Esophagus squamous epithelium (tissue), 5 donors: Measurements from ENCODE around the gene OR2T3. TPM values are rescaled to one million over a fixed set of nuclear protein-coding genes. Genes with fewer than 3 reads are reported as not detected.
"Not testable (repeated sequence)": the region's sequence is repeated elsewhere in the genome, so short reads cannot be mapped to it uniquely, and the experiment has no call there.

Experiments used
- DNase-seq: peaks from one replicate; lab custom pipeline; 2025; lab: John Stamatoyannopoulos, UW
- H3K27ac ChIP-seq, 4 donors: fragments of 200-600 bp; sonication (generic); one replicate each; pipeline ENCODE4 v1.5.1; 2016 to 2019; ENCODE audit warnings: mild to moderate bottlenecking in 1 of 4
- H3K27me3 ChIP-seq, 4 donors: fragments of 200-600 bp; sonication (generic); 1 replicate in 3 of 4; 2 replicates in 1 of 4; pipeline versions ENCODE4 v1.5.1 to v1.6.0; 2017 to 2021; ENCODE audit warnings: antibody characterized with exemption in 1 of 4
- H3K36me3 ChIP-seq, 3 donors: fragments of 200-600 bp; sonication (generic); one replicate each; pipeline ENCODE4 v1.5.1; 2016 to 2019
- H3K4me1 ChIP-seq, 3 donors: fragments of 200-600 bp; sonication (generic); one replicate each; pipeline ENCODE4 v1.5.1; 2017 to 2019
- H3K4me3 ChIP-seq, 4 donors: fragments of 200-600 bp; sonication (generic); 1 replicate in 3 of 4; 2 replicates in 1 of 4; pipeline ENCODE4 v1.5.1; 2016 to 2019; ENCODE audit warnings: mild to moderate bottlenecking in 2 of 4, moderate library complexity in 1 of 4
- H3K9me3 ChIP-seq, 3 donors: fragments of 200-600 bp; sonication (generic); one replicate each; pipeline ENCODE4 v1.5.1; 2016 to 2019
- POLR2A ChIP-seq, 4 donors: fragments of 450-650 bp; IDR thresholded peaks; one replicate each; pipeline ENCODE4 v1.6.1; 2017; ENCODE audit warnings: antibody characterized with exemption in 4 of 4, mild to moderate bottlenecking in 4 of 4, moderate library complexity in 3 of 4
- WGBS, 2 donors: methylation state at CpG; one replicate each; pipeline ENCODE4 v1.1.5; 2018; 5-methylcytosine and 5-hydroxymethylcytosine counted together
- intact Hi-C: fragments of 100-400 bp; cut with DNase I; formaldehyde crosslinking; loops from one replicate; pipeline ENCODE4 v1.15.0; 2022
- total RNA-seq, 4 donors: library from RNA; depleted of rRNA; stranded (reverse); fragments of >200 nt; gene quantifications; one replicate each; pipeline ENCODE4 v1.1.0, GENCODE V29; 2016
- TF ChIP-seq, protein P1 (sequence below), 6 experiments: fragments of 450-650 bp in 4 of 6; fragments of 200-600 bp in 2 of 6; sonication (generic) in 2 of 6; IDR thresholded peaks; one replicate each; pipeline ENCODE4 v1.5.1; 2016 to 2019; ENCODE audit warnings: antibody characterized with exemption in 6 of 6, mild to moderate bottlenecking in 4 of 6, moderate library complexity in 4 of 6
- donor health status: DM: yes; HTN: yes; CAD: no.

OR2T3 gene
- total RNA-seq, 4 donors from 2014 or later: not detected

DNA sequence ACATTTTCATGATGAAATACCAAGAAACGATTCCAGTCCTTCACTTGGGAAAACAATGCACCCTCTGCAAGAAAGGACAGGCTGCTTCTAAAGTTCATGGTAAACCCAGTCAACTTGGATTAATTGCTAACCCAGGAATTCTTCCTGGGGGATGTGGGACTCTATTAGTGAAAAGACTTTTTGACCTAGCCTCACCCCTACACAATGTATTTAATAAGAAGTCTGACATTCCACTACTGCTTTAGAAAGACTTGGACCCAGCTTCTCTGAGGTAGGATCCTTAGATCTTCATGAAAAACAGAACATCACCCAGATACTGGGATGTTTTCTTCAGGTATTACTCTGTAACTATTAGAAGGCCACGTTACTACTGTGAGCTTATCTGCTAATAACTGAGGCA lies 27.8 kb upstream of the OR2T3 start, which contains the start of gene OR2T2:
TSS of gene OR2T2 (plus strand) at position 239 of the 400 bp plus-strand sequence. CDS start 7,161 bp downstream, outside the sequence.
- H3K4me3 ChIP-seq, H3K27ac ChIP-seq, H3K9me3 ChIP-seq, DNase-seq, H3K36me3 ChIP-seq, H3K27me3 ChIP-seq, H3K4me1 ChIP-seq, intact Hi-C loops: not testable (repeated sequence)
- 33 to 89% methylated on average over 1 of the region's 2 CpGs for WGBS, 2 donors

DNA sequence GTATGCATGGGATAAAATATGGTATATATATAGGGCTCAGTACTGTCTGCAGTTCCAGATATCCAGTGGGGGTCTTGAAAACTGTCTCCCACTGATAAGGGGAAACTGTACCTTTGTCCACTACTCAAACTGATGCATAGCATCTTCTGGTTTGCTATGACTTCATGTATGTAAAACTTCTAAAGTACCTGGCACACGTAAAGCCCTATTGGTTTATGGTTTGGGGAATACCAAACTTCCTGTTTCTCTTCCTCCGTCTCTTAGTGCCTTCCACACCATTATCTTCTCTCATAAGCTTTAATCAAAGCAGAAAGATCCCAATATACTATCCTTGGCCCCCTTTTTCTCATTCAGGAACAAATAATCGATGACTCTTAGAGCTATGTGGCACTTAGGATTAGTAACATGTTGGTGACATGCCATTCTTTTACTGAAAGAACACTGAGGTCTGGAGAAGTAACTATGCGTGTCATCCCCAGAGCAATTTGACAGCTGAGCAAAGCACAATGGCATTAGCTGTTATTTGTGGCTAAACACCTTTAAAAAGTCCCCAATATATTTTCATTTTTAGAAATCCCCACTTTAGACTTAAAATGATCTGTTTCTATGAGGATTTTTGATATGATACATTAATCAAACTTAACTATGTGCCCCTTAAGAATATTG lies 24.6 kb upstream of the OR2T3 start:
- H3K9me3 ChIP-seq, H3K36me3 ChIP-seq, H3K4me3 ChIP-seq, H3K27ac ChIP-seq, DNase-seq, H3K4me1 ChIP-seq, H3K27me3 ChIP-seq, intact Hi-C loops: not testable (repeated sequence)
- no CpG with 5 or more reads among the region's 4 CpGs for WGBS, 2 donors

DNA sequence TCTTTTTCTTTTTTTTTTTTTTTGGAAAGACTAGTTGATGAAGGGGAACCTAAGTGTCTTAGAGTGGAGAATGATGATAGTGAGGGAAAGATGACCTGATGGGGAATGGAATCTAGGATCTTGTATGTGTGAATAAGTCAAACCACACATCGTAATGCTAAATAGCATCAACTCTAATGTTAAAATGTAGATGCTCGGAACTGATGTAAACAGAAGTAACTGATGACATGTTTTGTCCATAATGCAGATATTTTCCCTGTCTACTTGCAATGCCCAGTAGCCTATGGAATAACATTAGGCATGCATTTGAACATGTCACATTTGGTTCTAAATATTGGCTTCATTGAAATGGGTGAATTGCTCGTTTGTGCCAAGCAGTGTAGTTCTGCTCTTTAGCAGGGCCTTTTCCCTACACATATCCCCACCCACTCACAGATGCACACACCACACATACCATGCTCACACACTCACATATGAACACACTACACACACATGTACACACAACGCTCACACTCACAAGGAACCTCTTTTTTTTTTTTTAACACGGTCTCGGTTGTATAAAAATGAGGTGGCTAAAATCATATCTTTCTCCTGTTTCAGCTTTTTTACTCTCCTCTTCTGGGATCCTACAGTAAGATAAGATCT lies 23.2 kb upstream of the OR2T3 start:
- H3K36me3 ChIP-seq, intact Hi-C loops, H3K27ac ChIP-seq, H3K4me1 ChIP-seq, H3K4me3 ChIP-seq, DNase-seq, H3K9me3 ChIP-seq, H3K27me3 ChIP-seq: not testable (repeated sequence)
- 68 to 82% methylated on average over 5 of the region's 6 CpGs for WGBS, 2 donors

DNA sequence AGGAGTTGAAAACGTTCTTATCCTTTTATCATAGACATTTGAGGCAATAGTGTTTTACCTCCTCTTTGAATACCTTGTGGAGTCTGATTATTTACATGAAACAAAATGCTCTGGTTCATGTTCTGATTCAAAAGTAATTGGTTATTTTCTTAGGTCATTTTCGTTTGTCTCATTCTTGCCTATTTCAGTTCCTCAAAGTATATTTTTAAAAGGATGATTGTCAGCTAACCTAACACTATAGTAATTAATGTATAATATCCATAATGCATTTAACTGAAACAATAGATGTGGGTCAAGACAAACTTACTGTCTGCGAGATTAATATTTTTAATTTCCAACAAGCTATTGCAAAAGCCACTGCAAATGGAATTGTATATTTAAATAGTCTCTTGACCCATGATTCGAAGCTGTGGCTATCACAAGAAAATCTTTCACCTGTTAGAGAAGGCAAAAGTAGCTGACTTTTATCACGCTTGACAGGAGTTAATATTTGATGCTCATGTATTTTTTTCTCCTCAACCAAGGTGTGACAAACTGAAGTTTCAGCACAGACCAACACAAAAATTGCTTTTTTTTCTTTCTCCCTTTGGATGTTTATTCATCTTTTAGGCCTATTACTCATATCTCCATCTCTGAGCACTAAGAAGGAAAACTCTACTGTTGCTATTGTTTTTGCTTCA lies 22.5 kb upstream of the OR2T3 start:
- WGBS, 2 donors: 0 to 25% methylated on average over 1 to 2 of the region's 5 CpGs
- intact Hi-C loops, H3K4me3 ChIP-seq, H3K27ac ChIP-seq, H3K9me3 ChIP-seq, DNase-seq, H3K4me1 ChIP-seq, H3K36me3 ChIP-seq, H3K27me3 ChIP-seq: not testable (repeated sequence)

DNA sequence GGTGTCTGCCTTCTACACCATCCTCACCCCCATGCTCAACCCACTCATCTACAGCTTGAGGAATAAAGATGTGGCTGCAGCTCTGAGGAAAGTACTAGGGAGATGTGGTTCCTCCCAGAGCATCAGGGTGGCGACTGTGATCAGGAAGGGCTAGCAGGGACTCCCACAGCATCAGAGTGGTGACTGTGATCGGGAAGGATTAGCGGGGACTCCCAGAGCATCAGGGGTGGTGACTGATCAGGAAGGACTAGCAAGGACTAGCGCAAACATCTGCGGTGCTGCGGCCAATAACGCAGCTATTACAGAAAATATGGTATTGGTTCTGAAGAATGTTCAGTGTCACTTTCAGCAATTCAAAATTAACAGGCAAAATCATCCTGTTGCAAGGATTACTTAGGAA lies 19.5 kb upstream of the OR2T3 start:
- H3K4me3 ChIP-seq, H3K27ac ChIP-seq, H3K36me3 ChIP-seq, H3K27me3 ChIP-seq, intact Hi-C loops, DNase-seq, H3K4me1 ChIP-seq, H3K9me3 ChIP-seq: not testable (repeated sequence)
- 72 to 82% methylated on average over 3 to 7 of the region's 7 CpGs for WGBS, 2 donors

DNA sequence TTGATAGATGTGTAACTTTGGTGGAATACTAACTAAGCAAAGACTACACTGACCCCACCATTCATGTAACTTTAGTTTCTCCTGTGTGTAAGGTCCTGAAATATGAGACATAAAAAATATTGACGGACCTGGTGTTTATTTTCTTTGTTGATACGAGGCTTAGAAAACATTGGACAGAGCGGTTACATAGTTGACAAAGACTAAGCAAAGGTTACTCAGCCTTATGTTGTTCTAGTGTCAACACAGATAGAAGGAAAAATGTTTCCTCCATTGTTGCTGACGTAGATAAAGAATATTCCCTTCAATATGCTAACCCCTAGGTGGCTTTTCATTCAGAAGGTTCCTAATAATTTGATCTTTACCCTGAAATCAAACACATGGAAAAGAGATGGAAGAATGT lies 18.1 kb upstream of the OR2T3 start:
- H3K4me3 ChIP-seq, H3K27ac ChIP-seq, H3K4me1 ChIP-seq, intact Hi-C loops, DNase-seq, H3K9me3 ChIP-seq, H3K27me3 ChIP-seq, H3K36me3 ChIP-seq: not testable (repeated sequence)
- WGBS, 2 donors: 33 to 60% methylated on average over 1 to 2 of the region's 4 CpGs

DNA sequence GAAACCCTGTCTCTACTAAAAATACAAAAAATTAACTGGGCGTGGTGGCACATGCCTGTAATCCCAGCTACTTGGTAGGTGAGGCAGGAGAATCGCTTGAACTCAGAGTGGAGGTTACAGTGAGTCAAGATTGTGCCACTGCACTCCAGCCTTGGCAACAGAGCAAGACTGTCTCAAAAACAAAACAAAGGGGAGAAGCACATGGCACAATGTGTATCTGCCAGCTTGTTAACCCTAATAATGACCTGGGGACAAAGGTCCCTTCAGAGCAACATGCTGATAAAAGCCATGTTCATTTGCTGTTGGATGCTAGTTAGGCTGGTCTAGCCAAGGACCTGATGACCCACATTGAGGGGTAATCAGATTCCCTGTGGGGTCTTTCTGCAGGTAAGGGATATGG lies 16.5 kb upstream of the OR2T3 start:
- H3K4me3 ChIP-seq, H3K27ac ChIP-seq, intact Hi-C loops, H3K36me3 ChIP-seq, H3K9me3 ChIP-seq, H3K27me3 ChIP-seq, H3K4me1 ChIP-seq, DNase-seq: not testable (repeated sequence)
- WGBS, 2 donors: no CpG with 5 or more reads among the region's 2 CpGs

DNA sequence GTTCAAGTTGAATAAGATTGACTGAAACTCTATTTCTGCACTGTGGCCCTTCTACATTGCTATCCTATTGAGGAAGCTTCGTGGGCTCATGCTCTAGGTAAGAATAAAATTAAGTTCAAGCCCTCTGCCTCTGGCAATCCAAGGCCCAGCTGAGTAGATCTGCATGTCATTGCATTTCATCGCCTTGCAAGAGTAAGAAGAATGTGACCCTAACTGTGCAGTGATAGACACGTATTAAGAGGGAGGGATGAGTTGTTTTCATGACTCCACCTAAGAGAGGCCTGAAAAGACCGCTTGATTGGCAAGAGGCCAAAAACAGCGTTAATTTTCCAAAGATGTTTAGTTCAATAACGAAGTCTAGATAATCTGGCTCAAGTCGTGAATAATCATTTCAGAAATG lies 14.0 kb upstream of the OR2T3 start:
- H3K4me3 ChIP-seq, intact Hi-C loops, H3K9me3 ChIP-seq: not testable (repeated sequence)

DNA sequence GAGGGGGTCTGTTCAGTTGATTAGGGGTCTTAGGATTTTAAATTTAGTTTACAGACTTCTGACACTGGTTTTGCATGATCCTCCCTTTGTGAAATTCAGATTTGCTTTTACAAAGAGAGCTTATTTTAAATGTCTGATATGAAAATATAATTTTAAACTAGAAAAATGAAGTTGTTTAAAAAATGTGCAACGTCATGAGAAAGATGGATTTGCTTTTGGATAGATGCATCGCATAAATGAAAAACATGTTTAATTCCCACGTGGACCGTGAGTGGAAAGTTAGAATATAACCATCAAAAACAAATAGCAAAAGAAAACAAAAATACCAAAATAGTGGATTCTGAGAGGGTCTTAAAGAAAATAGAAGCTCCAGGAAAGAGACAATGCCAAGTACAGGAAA lies 2.0 kb upstream of the OR2T3 start:
- intact Hi-C loops: no loop called here
- TF ChIP-seq, protein P1, sequence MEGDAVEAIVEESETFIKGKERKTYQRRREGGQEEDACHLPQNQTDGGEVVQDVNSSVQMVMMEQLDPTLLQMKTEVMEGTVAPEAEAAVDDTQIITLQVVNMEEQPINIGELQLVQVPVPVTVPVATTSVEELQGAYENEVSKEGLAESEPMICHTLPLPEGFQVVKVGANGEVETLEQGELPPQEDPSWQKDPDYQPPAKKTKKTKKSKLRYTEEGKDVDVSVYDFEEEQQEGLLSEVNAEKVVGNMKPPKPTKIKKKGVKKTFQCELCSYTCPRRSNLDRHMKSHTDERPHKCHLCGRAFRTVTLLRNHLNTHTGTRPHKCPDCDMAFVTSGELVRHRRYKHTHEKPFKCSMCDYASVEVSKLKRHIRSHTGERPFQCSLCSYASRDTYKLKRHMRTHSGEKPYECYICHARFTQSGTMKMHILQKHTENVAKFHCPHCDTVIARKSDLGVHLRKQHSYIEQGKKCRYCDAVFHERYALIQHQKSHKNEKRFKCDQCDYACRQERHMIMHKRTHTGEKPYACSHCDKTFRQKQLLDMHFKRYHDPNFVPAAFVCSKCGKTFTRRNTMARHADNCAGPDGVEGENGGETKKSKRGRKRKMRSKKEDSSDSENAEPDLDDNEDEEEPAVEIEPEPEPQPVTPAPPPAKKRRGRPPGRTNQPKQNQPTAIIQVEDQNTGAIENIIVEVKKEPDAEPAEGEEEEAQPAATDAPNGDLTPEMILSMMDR (IDR thresholded peaks at IDR 0.05): no peak
- TF ChIP-seq POLR2A (IDR thresholded peaks at IDR 0.05): no peak

More for the DNA sequence above, 14.0 kb upstream of the OR2T3 start:
- H3K36me3 ChIP-seq, H3K27ac ChIP-seq, H3K4me1 ChIP-seq, H3K27me3 ChIP-seq, DNase-seq: not testable (repeated sequence)
- WGBS, 2 donors: 59 to 66% methylated on average over 7 of the region's 7 CpGs

DNA sequence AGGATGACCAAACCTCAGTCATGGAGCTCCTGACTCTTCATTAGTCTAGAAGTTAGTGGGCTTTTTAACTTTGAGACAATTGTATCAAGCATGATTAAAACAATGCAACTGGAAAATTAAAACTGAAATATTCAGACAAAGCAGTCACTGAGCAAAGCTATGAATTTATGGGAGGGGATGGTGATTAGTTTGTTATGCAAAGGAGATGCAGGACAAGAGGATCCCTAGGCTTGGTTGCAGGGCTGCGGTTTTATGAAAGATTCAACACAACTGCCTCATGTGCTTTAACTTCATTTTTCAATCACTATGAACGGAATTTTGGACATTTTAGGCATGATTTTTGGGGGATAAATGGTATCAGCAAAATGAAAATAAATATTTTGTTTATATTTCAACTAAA lies 1.0 kb upstream of the OR2T3 start:
- H3K36me3 ChIP-seq, H3K4me3 ChIP-seq, DNase-seq, H3K4me1 ChIP-seq, H3K27ac ChIP-seq, H3K27me3 ChIP-seq, H3K9me3 ChIP-seq, intact Hi-C loops: not testable (repeated sequence)
- 52 to 55% methylated on average over 2 of the region's 2 CpGs for WGBS, 2 donors

More for the DNA sequence above, 2.0 kb upstream of the OR2T3 start:
- no peaks in the 10 kb centered on the region for H3K27me3 ChIP-seq
- H3K27ac ChIP-seq: no peak overlapping the region
- H3K4me3 ChIP-seq: no peak overlapping the region
- DNase-seq: no peak
- H3K36me3 ChIP-seq: no peaks in the 10 kb centered on the region
- 79 to 82% methylated on average over 4 of the region's 4 CpGs for WGBS, 2 donors
- no peaks in the 10 kb centered on the region for H3K9me3 ChIP-seq
- H3K4me1 ChIP-seq: no peaks in the 10 kb centered on the region

DNA sequence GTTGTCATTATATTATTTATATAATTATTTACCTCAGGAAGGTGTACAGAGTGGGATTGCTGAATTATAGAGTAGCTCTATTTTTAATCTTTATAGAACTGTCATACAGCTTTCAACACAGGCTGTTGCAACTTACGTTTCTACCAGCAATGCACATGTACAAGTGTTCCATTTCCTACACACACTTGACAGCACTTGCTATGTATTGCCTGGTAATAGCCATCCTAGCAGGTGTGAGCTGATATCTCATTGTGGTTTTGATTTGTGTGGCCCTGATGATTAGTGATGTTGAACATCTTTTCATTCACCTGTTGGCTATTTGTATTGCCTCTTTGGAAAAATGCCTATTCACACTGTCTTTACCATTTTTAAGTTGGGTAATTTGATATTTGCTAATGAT lies 2.5 kb downstream of the OR2T3 start:
- intact Hi-C loops, DNase-seq, H3K27ac ChIP-seq, H3K9me3 ChIP-seq, H3K36me3 ChIP-seq, H3K4me3 ChIP-seq, H3K27me3 ChIP-seq, H3K4me1 ChIP-seq: not testable (repeated sequence)
- WGBS, 2 donors: no CpG with 5 or more reads among the region's 1 CpG
